ENCODE results near the gene ADH5. TPM values are rescaled to one million over a fixed set of nuclear protein-coding genes. Genes with fewer than 3 reads are reported as not detected.

ADH5 gene
- total and polyA plus RNA-seq, 9 of the 15 experiments (the other 6 are each of a cell fraction or from before 2014, with no cell fraction given): 115 to 310 (median 200) TPM

GRCh38 chr4:99088481-99089365 lies at the start of gene ADH5 (continued):
- TF ChIP-seq CREB1 (IDR thresholded peaks at IDR 0.05): no peak; the same call in 1 of the 2 replicates
- TF ChIP-seq CREB1 (CRISPR knock-in tag; IDR thresholded peaks at IDR 0.05): 0 out of 2 replicates have a peak, but pooled peaks have one; percentile 9
- TF ChIP-seq THRB (CRISPR knock-in tag; conservative IDR thresholded peaks at IDR 0.05): no peak
- no peak for TF ChIP-seq CREB3L1 (IDR thresholded peaks at IDR 0.05; ENCODE audit: borderline replicate concordance, low read depth)
- no peak for TF ChIP-seq FOXP1 (CRISPR knock-in tag; IDR thresholded peaks at IDR 0.05)
- no peak for TF ChIP-seq NR2C1 (IDR thresholded peaks at IDR 0.05)
- TF ChIP-seq NR2C1 (tag; IDR thresholded peaks at IDR 0.05): no peak
- TF ChIP-seq NR1H2 (CRISPR knock-in tag; IDR thresholded peaks at IDR 0.05): no peak
- TF ChIP-seq TAF15 (IDR thresholded peaks at IDR 0.05; ENCODE audit: low read depth, low read length): no peak
- TF ChIP-seq USF1 (CRISPR knock-in tag; IDR thresholded peaks at IDR 0.05): no peak
- TF ChIP-seq HEY1 (CRISPR knock-in tag; IDR thresholded peaks at IDR 0.05; ENCODE audit: borderline replicate concordance): no peak
- TF ChIP-seq HNRNPLL (IDR thresholded peaks at IDR 0.05; ENCODE audit: low read depth, low read length, poor library complexity, severe bottlenecking): no peak
- no peak for TF ChIP-seq ASH1L (IDR thresholded peaks at IDR 0.05; ENCODE audit: borderline replicate concordance, low read depth, partially characterized antibody)
- TF ChIP-seq POLR2A (conservative IDR thresholded peaks at IDR 0.05): peak; percentile 98
- no peak; the same call in 1 of the 2 replicates for TF ChIP-seq DPF2 (IDR thresholded peaks at IDR 0.05)
- no peak for TF ChIP-seq CREB5 (CRISPR knock-in tag; IDR thresholded peaks at IDR 0.05)
- TF ChIP-seq ZNF76 (CRISPR knock-in tag; IDR thresholded peaks at IDR 0.05; ENCODE audit: borderline replicate concordance): no peak
- TF ChIP-seq KAT2B (IDR thresholded peaks at IDR 0.05; ENCODE audit: low read depth, low read length): no peak
- TF ChIP-seq ZNF311 (CRISPR knock-in tag; IDR thresholded peaks at IDR 0.05): no peak
- TF ChIP-seq ADNP (tag; IDR thresholded peaks at IDR 0.05): no peak
- no peak for TF ChIP-seq MEIS2 (IDR thresholded peaks at IDR 0.05; ENCODE audit: partially characterized antibody)
- peak; percentile 41; the same call in 1 of the 2 replicates for TF ChIP-seq ZNF232 (CRISPR knock-in tag; IDR thresholded peaks at IDR 0.05)
- no peak for TF ChIP-seq ZNF780A (CRISPR knock-in tag; IDR thresholded peaks at IDR 0.05)
- TF ChIP-seq RBM25 (IDR thresholded peaks at IDR 0.05; ENCODE audit: low read depth, low read length, severe bottlenecking): no peak
